Esophagus (tissue), 2 donors: ENCODE data around the gene RPLP2. TPM values are rescaled to one million over a fixed set of nuclear protein-coding genes. Genes with fewer than 3 reads are reported as not detected.

Experiments used
- H3K27ac ChIP-seq, 2 donors: one replicate each; pipeline ENCODE4 v1.5.1; 2013; ENCODE audit warnings: low read depth in 2 of 2, mild to moderate bottlenecking in 2 of 2, inconsistent platforms in 1 of 2, low read length in 1 of 2, moderate library complexity in 1 of 2
- H3K27me3 ChIP-seq, 2 donors: one replicate each; pipeline ENCODE4 v1.6.1; 2013; ENCODE audit warnings: low read length in 2 of 2, control low read depth in 1 of 2, mild to moderate bottlenecking in 1 of 2; ENCODE audit not compliant: insufficient read depth in 2 of 2, control insufficient read depth in 1 of 2
- H3K36me3 ChIP-seq, 2 donors: one replicate each; pipeline ENCODE4 v1.6.1; 2013; ENCODE audit warnings: low read length in 1 of 2; ENCODE audit not compliant: control insufficient read depth in 2 of 2, insufficient read depth in 2 of 2
- H3K4me1 ChIP-seq, 2 donors: one replicate each; pipeline ENCODE4 v1.6.1; 2013; ENCODE audit warnings: low read length in 1 of 2; ENCODE audit not compliant: control insufficient read depth in 2 of 2, insufficient read depth in 2 of 2
- H3K4me3 ChIP-seq, 2 donors: one replicate each; pipeline ENCODE4 v1.5.1; 2013; ENCODE audit warnings: low read length in 2 of 2, mild to moderate bottlenecking in 2 of 2, low read depth in 1 of 2, moderate library complexity in 1 of 2
- H3K9me3 ChIP-seq, 2 donors: one replicate each; pipeline ENCODE4 v1.6.1; 2013; ENCODE audit warnings: mild to moderate bottlenecking in 2 of 2, low read depth in 1 of 2, low read length in 1 of 2, moderate library complexity in 1 of 2; ENCODE audit not compliant: control insufficient read depth in 2 of 2, insufficient read depth in 1 of 2
- WGBS, 2 donors: extraction: QIAGEN DNeasy Blood & Tissue Kit; methylation state at CpG; one replicate each; pipeline ENCODE4 v1.1.7; 2013; 5-methylcytosine and 5-hydroxymethylcytosine counted together
- polyA plus RNA-seq, 2 donors: library from polyadenylated mRNA; stranded (reverse); fragments of 200-250 nt; gene quantifications; one replicate each; pipeline ENCODE4 v1.2.3, GENCODE V29; 2013
- donor health status: healthy with polysubstance abuse.
- donor health status: Bipolar disorder and iron deficiency.

The RPLP2 gene
- 1,000 to 10,000 TPM; 1,061 to 1,474 TPM for polyA plus RNA-seq

- 0 to 1% methylated on average over 68 to 81 of the region's 81 CpGs for WGBS, 2 donors
- Histone ChIP-seq H3K27me3 (no peaks in the 10 kb centered on the region), H3K9me3 (no peaks in the 10 kb centered on the region), H3K27ac (peak within 1 kb of the TSS; percentile 98), H3K36me3 (peaks cover 9 to 25% of the 10 kb centered on the region in 2 donors), H3K4me1 (peaks cover 0 to 14% of the 10 kb centered on the region in 2 donors), H3K4me3 (peak within 1 kb of the TSS; percentile 87 to 97)
Observed at GRCh38 chr11:809287-810039, at the start of gene RPLP2. Gene RPLP2, plus strand, starts transcription at chr11:809967. Its CDS starts 268 bp downstream, at chr11:810235.

DNA sequence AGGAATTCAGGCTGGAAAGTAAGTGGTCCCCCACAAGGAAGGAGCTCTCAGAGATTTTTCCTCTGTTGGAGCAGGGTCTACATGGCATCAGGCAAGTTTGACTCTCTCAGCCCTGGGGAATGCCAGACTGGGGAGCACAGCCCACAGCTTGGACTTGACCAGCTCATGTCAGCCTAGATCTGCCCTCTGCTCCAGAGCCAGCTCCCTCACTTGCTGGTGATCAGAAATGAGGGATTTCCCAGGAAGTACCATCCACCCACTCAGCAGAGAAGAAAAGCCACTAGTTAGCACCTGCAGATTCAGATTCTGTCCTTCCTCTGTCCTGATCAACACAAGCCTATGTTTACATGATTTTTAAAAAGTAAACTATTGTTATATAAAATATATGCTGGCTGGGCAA is 49.5 kb upstream of the RPLP2 start:
- H3K27ac ChIP-seq = no peak overlapping the region
- peaks cover 15 to 45% of the 10 kb centered on the region in 2 donors for H3K36me3 ChIP-seq
- H3K4me1 ChIP-seq = peaks cover 0 to 11% of the 10 kb centered on the region in 2 donors
- H3K27me3 ChIP-seq = no peaks in the 10 kb centered on the region
- H3K4me3 ChIP-seq = no peak overlapping the region
- H3K9me3 ChIP-seq = no peaks in the 10 kb centered on the region

- 91 to 93% methylated on average over 8 of the region's 8 CpGs for WGBS, 2 donors
- H3K36me3 ChIP-seq = peaks cover 14 to 47% of the 10 kb centered on the region in 2 donors
- H3K4me1 ChIP-seq = peaks cover 0 to 11% of the 10 kb centered on the region in 2 donors
- H3K9me3 ChIP-seq = no peaks in the 10 kb centered on the region
- H3K4me3 ChIP-seq = no peak overlapping the region
- H3K27me3 ChIP-seq = no peaks in the 10 kb centered on the region
- peak overlapping the region in 1 of 2 donors; percentile 97 for H3K27ac ChIP-seq
Observed at GRCh38 chr11:761526-762108, 48.1 kb upstream of the RPLP2 start.

DNA sequence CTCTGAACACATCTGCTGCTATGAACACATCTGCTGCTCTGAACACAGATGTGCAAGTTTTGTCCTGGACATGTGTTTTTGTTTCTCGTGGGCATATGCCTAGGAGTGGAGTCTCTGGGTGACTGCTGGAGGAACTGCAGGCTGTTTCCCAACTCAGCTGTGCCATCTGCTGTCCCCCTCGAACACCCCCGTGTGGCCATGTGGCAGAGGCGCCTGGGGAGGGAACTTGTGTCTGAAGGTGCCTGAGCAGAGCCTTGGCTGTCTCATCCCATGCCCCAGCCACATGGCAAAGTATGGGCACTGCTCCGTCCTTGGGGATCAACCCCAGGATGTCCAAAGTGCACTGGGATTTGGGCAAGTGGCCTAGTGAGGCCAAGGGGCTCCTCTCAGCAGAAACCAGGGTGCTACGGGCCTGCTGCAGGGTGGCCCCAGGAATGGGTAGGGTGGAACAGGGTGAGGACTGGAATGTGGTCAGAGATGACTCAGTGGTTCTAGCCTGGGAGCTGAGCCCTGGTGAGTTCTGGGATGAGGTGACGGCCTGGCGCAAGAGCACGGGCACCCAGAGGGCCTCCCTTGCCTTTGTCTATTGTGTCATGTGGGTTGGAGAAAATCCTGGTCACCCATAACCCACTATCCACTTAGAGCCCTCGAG is 47.2 kb upstream of the RPLP2 start:
- H3K4me3 ChIP-seq = no peak overlapping the region
- H3K4me1 ChIP-seq = peaks cover 0 to 14% of the 10 kb centered on the region in 2 donors
- H3K9me3 ChIP-seq = no peaks in the 10 kb centered on the region
- H3K27me3 ChIP-seq = no peaks in the 10 kb centered on the region
- peaks cover 14 to 53% of the 10 kb centered on the region in 2 donors for H3K36me3 ChIP-seq
- H3K27ac ChIP-seq = peak overlapping the region; percentile 81 to 97
- 39 to 41% methylated on average over 8 to 10 of the region's 10 CpGs for WGBS, 2 donors

GRCh38 chr11:763073-763463 is 46.7 kb upstream of the RPLP2 start:
- WGBS, 2 donors = 45 to 50% methylated on average over 22 to 23 of the region's 24 CpGs
- Histone ChIP-seq H3K27me3 (no peaks in the 10 kb centered on the region), H3K9me3 (no peaks in the 10 kb centered on the region), H3K4me1 (peaks cover 0 to 14% of the 10 kb centered on the region in 2 donors), H3K4me3 (no peak overlapping the region), H3K36me3 (peaks cover 14 to 53% of the 10 kb centered on the region in 2 donors), H3K27ac (peak overlapping the region; percentile 91 to 97)

GRCh38 chr11:763549-764321 is 46.0 kb upstream of the RPLP2 start:
- H3K4me3 ChIP-seq = no peak overlapping the region
- no peaks in the 10 kb centered on the region for H3K9me3 ChIP-seq
- H3K36me3 ChIP-seq = peaks cover 14 to 51% of the 10 kb centered on the region in 2 donors
- no peaks in the 10 kb centered on the region for H3K27me3 ChIP-seq
- H3K27ac ChIP-seq = peak overlapping the region; percentile 91 to 96
- 69 to 77% methylated on average over 22 of the region's 22 CpGs for WGBS, 2 donors
- peaks cover 0 to 14% of the 10 kb centered on the region in 2 donors for H3K4me1 ChIP-seq

DNA sequence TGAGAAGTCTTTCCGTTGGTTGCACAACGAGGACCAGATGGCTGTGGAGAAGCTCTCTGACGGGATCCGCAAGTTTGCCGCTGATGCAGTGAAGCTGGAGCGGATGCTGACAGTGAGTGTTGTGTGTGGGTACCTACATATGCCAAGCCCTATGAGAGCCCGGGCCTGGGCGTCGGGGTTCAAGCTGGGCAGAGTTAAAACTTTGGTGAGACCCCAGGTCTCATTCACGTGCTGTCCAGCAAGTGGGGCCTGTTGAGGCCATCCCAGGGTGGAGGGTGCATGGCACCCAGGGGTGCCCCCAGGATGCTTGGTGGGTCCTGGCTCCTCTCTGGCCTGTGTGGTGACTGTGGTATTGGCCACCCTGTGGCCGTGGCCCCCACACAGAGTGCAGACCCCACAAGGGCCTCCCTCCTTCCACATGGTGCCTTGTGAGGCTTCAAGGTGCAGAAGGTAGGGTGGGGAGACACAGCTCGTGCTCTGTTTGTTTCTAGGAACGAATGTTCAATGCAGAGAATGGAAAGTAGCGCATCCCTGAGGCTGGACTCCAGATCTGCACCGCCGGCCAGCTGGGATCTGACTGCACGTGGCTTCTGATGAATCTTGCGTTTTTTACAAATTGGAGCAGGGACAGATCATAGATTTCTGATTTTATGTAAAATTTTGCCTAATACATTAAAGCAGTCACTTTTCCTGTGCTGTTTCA is 45.3 kb upstream of the RPLP2 start:
- Histone ChIP-seq H3K4me3 (no peak overlapping the region), H3K9me3 (no peaks in the 10 kb centered on the region), H3K4me1 (peaks cover 0 to 14% of the 10 kb centered on the region in 2 donors), H3K27ac (peak overlapping the region; percentile 91 to 96), H3K27me3 (no peaks in the 10 kb centered on the region), H3K36me3 (peaks cover 14 to 48% of the 10 kb centered on the region in 2 donors)
- 81 to 84% methylated on average over 18 of the region's 18 CpGs for WGBS, 2 donors

- no peaks in the 10 kb centered on the region for H3K27me3 ChIP-seq
- H3K9me3 ChIP-seq = no peaks in the 10 kb centered on the region
- H3K36me3 ChIP-seq = peaks cover 12 to 48% of the 10 kb centered on the region in 2 donors
- peaks cover 0 to 14% of the 10 kb centered on the region in 2 donors for H3K4me1 ChIP-seq
- H3K4me3 ChIP-seq = no peak overlapping the region
- H3K27ac ChIP-seq = peak overlapping the region in 1 of 2 donors; percentile 57
- 68 to 69% methylated on average over 19 of the region's 19 CpGs for WGBS, 2 donors
Observed at GRCh38 chr11:765025-765801, 44.6 kb upstream of the RPLP2 start.
